GM21515 (cell line): ENCODE measurements around the gene NFIA.

Experiments used
- ATAC-seq: cut with Tn5 transposase; IDR thresholded peaks from one replicate; pipeline ENCODE4 v1.9.1; 2021; ENCODE audit not compliant: unreplicated experiment

The NFIA gene

GRCh38 chr1:61386323-61386722 lies 304.0 kb downstream of the NFIA start:
- no peak for ATAC-seq

GRCh38 chr1:61386770-61387169 lies 304.4 kb downstream of the NFIA start:
- ATAC-seq, result no peak

GRCh38 chr1:61387829-61388228 lies 305.5 kb downstream of the NFIA start:
- ATAC-seq, result peak; percentile 79

GRCh38 chr1:61388566-61388965 lies 306.2 kb downstream of the NFIA start:
- ATAC-seq, result no peak

GRCh38 chr1:61389194-61389925 lies 307.0 kb downstream of the NFIA start:
- ATAC-seq, result no peak

GRCh38 chr1:61389926-61390845 lies 307.8 kb downstream of the NFIA start:
- no peak for ATAC-seq

- no peak for ATAC-seq
Measured at GRCh38 chr1:61391730-61392129, 309.4 kb downstream of the NFIA start.

- ATAC-seq, result no peak
Measured at GRCh38 chr1:61392409-61393242, 310.3 kb downstream of the NFIA start.

GRCh38 chr1:61393575-61393974 lies 311.2 kb downstream of the NFIA start:
- no peak for ATAC-seq

- ATAC-seq, result no peak
Measured at GRCh38 chr1:61395146-61395800, 312.9 kb downstream of the NFIA start.

- ATAC-seq, result no peak
Measured at GRCh38 chr1:61397495-61397894, 315.1 kb downstream of the NFIA start.

GRCh38 chr1:61397935-61398334 lies 315.6 kb downstream of the NFIA start:
- no peak for ATAC-seq

- ATAC-seq, result no peak
Measured at GRCh38 chr1:61399199-61399598, 316.8 kb downstream of the NFIA start.

- no peak for ATAC-seq
Measured at GRCh38 chr1:61400131-61400770, 317.9 kb downstream of the NFIA start.

GRCh38 chr1:61400997-61401396 lies 318.6 kb downstream of the NFIA start:
- ATAC-seq, result no peak

GRCh38 chr1:61403679-61404596 lies 321.6 kb downstream of the NFIA start:
- no peak for ATAC-seq

GRCh38 chr1:61404597-61405376 lies 322.4 kb downstream of the NFIA start:
- no peak for ATAC-seq

GRCh38 chr1:61406467-61406866 lies 324.1 kb downstream of the NFIA start:
- no peak for ATAC-seq
